H1 (cell line): ENCODE measurements around the gene ZAP70. TPM values are rescaled to one million over a fixed set of nuclear protein-coding genes. Genes with fewer than 3 reads are reported as not detected.

Source experiments
- CTCF ChIA-PET: fragments of 300-600 bp; sonication (Branson Sonifier 250); formaldehyde crosslinking; loops from one replicate; lab custom pipeline; 2021; ENCODE audit not compliant: partially characterized antibody; lab: Charles Lee
- POLR2A ChIA-PET: fragments of 300-600 bp; sonication (Branson Sonifier 250); formaldehyde crosslinking; loops from one replicate; lab custom pipeline; 2021; ENCODE audit warnings: inconsistent platforms; ENCODE audit not compliant: partially characterized antibody; lab: Charles Lee
- DNase-seq, 2 experiments: peaks; one replicate each; pipeline versions ENCODE4 v3.0.0 to v3.0.0-alpha.2; 2010 to 2022; ENCODE audit warnings: low spot score in 2 of 2, low read depth in 1 of 2, mixed read lengths in 1 of 2
- FAIRE-seq: peaks from 2 replicates; lab custom pipeline; 2011; peaks lifted over from hg19 to GRCh38; lab: Jason Lieb, UNC
- H2AFZ ChIP-seq: 2 replicates; pipeline ENCODE4 v1.8.1; 2012; ENCODE audit warnings: low read length, inconsistent platforms
- H2AK5ac ChIP-seq: 2 replicates; pipeline ENCODE4 v1.6.1; 2013; ENCODE audit warnings: low read depth, low read length
- H2BK120ac ChIP-seq: replicated peaks from 2 replicates; pipeline ENCODE3; 2013; ENCODE audit warnings: low read depth, low read length, inconsistent platforms
- H2BK12ac ChIP-seq: 2 replicates; pipeline ENCODE4 v1.6.1; 2013; ENCODE audit warnings: low read depth, low read length
- H2BK15ac ChIP-seq: 2 replicates; pipeline ENCODE4 v1.6.1; 2013; ENCODE audit warnings: low read length
- H2BK20ac ChIP-seq: 2 replicates; pipeline ENCODE4 v1.6.1; 2013; ENCODE audit warnings: low read length
- H2BK5ac ChIP-seq: 2 replicates; pipeline ENCODE4 v1.6.1; 2013; ENCODE audit warnings: low read depth, low read length
- H3K14ac ChIP-seq: 2 replicates; pipeline ENCODE4 v1.6.1; 2013; ENCODE audit warnings: inconsistent platforms; ENCODE audit not compliant: insufficient read length
- H3K18ac ChIP-seq: 2 replicates; pipeline ENCODE4 v1.6.1; 2013; ENCODE audit warnings: low read length; ENCODE audit errors: extremely low read depth
- H3K23ac ChIP-seq: 2 replicates; pipeline ENCODE4 v1.6.1; 2013; ENCODE audit warnings: inconsistent platforms; ENCODE audit not compliant: insufficient read length
- H3K23me2 ChIP-seq: 2 replicates; pipeline ENCODE4 v1.6.1; 2013; ENCODE audit warnings: low read depth, low read length
- H3K27ac ChIP-seq: 2 replicates; pipeline ENCODE4 v1.6.1; 2011; ENCODE audit warnings: low read depth, low read length, inconsistent platforms
- H3K27me3 ChIP-seq, 4 experiments: replicated peaks in 1 of 4; 1 replicate in 1 of 4; 2 replicates in 3 of 4; pipeline versions ENCODE4 v1.6.1 to v1.8.1; 2011 to 2013; ENCODE audit warnings: low read length in 3 of 4, mild to moderate bottlenecking in 3 of 4, inconsistent platforms in 2 of 4, mixed read lengths in 2 of 4, moderate library complexity in 1 of 4; ENCODE audit not compliant: control insufficient read depth in 3 of 4, insufficient read depth in 3 of 4; ENCODE audit errors: extremely low read depth in 1 of 4
- H3K36me3 ChIP-seq, 4 experiments: 2 replicates each; pipeline versions ENCODE4 v1.6.1 to v1.8.1; 2011 to 2013; ENCODE audit warnings: mild to moderate bottlenecking in 4 of 4, low read length in 3 of 4, moderate library complexity in 2 of 4, control low read depth in 1 of 4, inconsistent platforms in 1 of 4; ENCODE audit not compliant: insufficient read depth in 4 of 4, control insufficient read depth in 2 of 4
- H3K4ac ChIP-seq: replicated peaks from 2 replicates; pipeline ENCODE3; 2013; ENCODE audit warnings: low read length, low read depth, mixed read lengths, inconsistent platforms; ENCODE audit not compliant: insufficient read length
- H3K4me1 ChIP-seq, 4 experiments: replicated peaks in 1 of 4; 1 replicate in 1 of 4; 2 replicates in 3 of 4; pipeline versions ENCODE4 v1.6.1 to v1.8.1; 2011 to 2013; ENCODE audit warnings: low read length in 3 of 4, inconsistent platforms in 2 of 4, mixed read lengths in 1 of 4; ENCODE audit not compliant: insufficient read depth in 4 of 4, control insufficient read depth in 3 of 4
- H3K4me2 ChIP-seq, 2 experiments: 2 replicates each; pipeline versions ENCODE4 v1.6.1 to v1.8.1; 2011 to 2013; ENCODE audit warnings: low read depth in 2 of 2, low read length in 2 of 2, control low read depth in 1 of 2, inconsistent platforms in 1 of 2, mild to moderate bottlenecking in 1 of 2; ENCODE audit not compliant: insufficient read depth in 1 of 2
- H3K4me3 ChIP-seq, 4 experiments: fragments of 200-600, 300-600 bp in 1 of 4; sonication (generic), shearing (Covaris generic), sonication (Bioruptor Twin) in 1 of 4; 2 replicates each; pipeline versions ENCODE4 v1.5.1 to v1.8.1; 2011 to 2016; ENCODE audit warnings: low read length in 4 of 4, low read depth in 3 of 4, control low read depth in 2 of 4, inconsistent platforms in 2 of 4, mild to moderate bottlenecking in 2 of 4, mixed read lengths in 1 of 4, moderate library complexity in 1 of 4; ENCODE audit not compliant: insufficient read depth in 2 of 4; ENCODE audit errors: extremely low read depth in 1 of 4
- H3K56ac ChIP-seq: replicated peaks from 2 replicates; pipeline ENCODE3; 2013; ENCODE audit warnings: low read depth, mild to moderate bottlenecking, mixed read lengths, low read length, inconsistent platforms; ENCODE audit not compliant: insufficient read length
- H3K79me1 ChIP-seq: 2 replicates; pipeline ENCODE4 v1.6.1; 2013; ENCODE audit warnings: low read depth, low read length, control low read depth
- H3K79me2 ChIP-seq, 2 experiments: 2 replicates each; pipeline versions ENCODE4 v1.6.1 to v1.8.1; 2012 to 2013; ENCODE audit warnings: low read length in 2 of 2, mild to moderate bottlenecking in 2 of 2, inconsistent platforms in 1 of 2; ENCODE audit not compliant: insufficient read depth in 2 of 2, control insufficient read depth in 1 of 2
- H3K9ac ChIP-seq, 4 experiments: replicated peaks in 1 of 4; 1 replicate in 1 of 4; 2 replicates in 3 of 4; pipeline versions ENCODE4 v1.6.1 to v1.8.1; 2011 to 2013; ENCODE audit warnings: low read depth in 3 of 4, low read length in 3 of 4, control low read depth in 2 of 4, mild to moderate bottlenecking in 2 of 4, moderate library complexity in 2 of 4, inconsistent platforms in 1 of 4; ENCODE audit errors: extremely low read depth in 1 of 4
- H3K9me3 ChIP-seq, 2 experiments: 2 replicates each; pipeline versions ENCODE4 v1.6.1 to v1.8.1; 2012 to 2013; ENCODE audit warnings: mild to moderate bottlenecking in 2 of 2, moderate library complexity in 2 of 2, control low read depth in 1 of 2, inconsistent platforms in 1 of 2, low read depth in 1 of 2, low read length in 1 of 2, mixed read lengths in 1 of 2; ENCODE audit not compliant: insufficient read depth in 2 of 2
- H4K20me1 ChIP-seq, 2 experiments: replicated peaks in 1 of 2; 2 replicates each; pipeline versions ENCODE3 to v1.8.1; 2011 to 2013; ENCODE audit warnings: inconsistent platforms in 2 of 2, low read length in 2 of 2, mild to moderate bottlenecking in 1 of 2; ENCODE audit not compliant: insufficient read depth in 2 of 2, control insufficient read depth in 1 of 2
- H4K5ac ChIP-seq: 2 replicates; pipeline ENCODE4 v1.6.1; 2013; ENCODE audit warnings: low read length, low read depth, mixed read lengths, inconsistent platforms; ENCODE audit not compliant: insufficient read length
- H4K8ac ChIP-seq: 2 replicates; pipeline ENCODE4 v1.8.0; 2013; ENCODE audit warnings: mild to moderate bottlenecking, moderate library complexity, low read length, inconsistent platforms; ENCODE audit not compliant: insufficient read depth; ENCODE audit errors: extremely low read depth
- H4K91ac ChIP-seq: replicated peaks from 2 replicates; pipeline ENCODE3; 2013; ENCODE audit warnings: low read length, mixed read lengths, inconsistent platforms; ENCODE audit not compliant: insufficient read length
- CEBPB ChIP-seq: IDR thresholded peaks from 2 replicates; pipeline ENCODE4 v1.6.1; 2012; ENCODE audit warnings: low read depth, low read length
- POU5F1 ChIP-seq: IDR thresholded peaks from 2 replicates; pipeline ENCODE4 v1.6.1; 2011; ENCODE audit warnings: low read depth, mild to moderate bottlenecking, low read length, moderate library complexity
- RAD21 ChIP-seq, 2 experiments: IDR thresholded peaks in 1 of 2; conservative IDR thresholded peaks in 1 of 2; 2 replicates each; pipeline ENCODE4 v1.6.1; 2011; ENCODE audit warnings: low read depth in 2 of 2, low read length in 2 of 2, improper control_type of control experiment in 1 of 2, inconsistent platforms in 1 of 2, mild to moderate bottlenecking in 1 of 2, moderate library complexity in 1 of 2
- WGBS, 2 experiments: shearing (Covaris generic) in 1 of 2; methylation state at CpG; one replicate each; pipeline versions ENCODE4 v1.1.6 to v1.1.7; 2013 to 2015; ENCODE audit warnings: low lambda C conversion rate in 2 of 2, mixed read lengths in 2 of 2, inconsistent platforms in 1 of 2, low coverage in 1 of 2, missing lambda C conversion rate in 1 of 2; ENCODE audit not compliant: insufficient replicate concordance in 2 of 2, insufficient coverage in 1 of 2, insufficient read length in 1 of 2; ENCODE audit errors: extremely low coverage in 1 of 2, missing lambda C conversion rate in 1 of 2; 5-methylcytosine and 5-hydroxymethylcytosine counted together
- polyA plus RNA-seq, 7 experiments: library from polyadenylated mRNA; depleted of rRNA in 3 of 7; stranded (reverse) in 5 of 7; unstranded in 2 of 7; fragments of >200 nt in 5 of 7; fragments of 200-250 nt in 2 of 7; gene quantifications; 1 replicate in 5 of 7; 2 replicates in 1 of 7; 4 replicates in 1 of 7; pipeline versions ENCODE4 v1.2.1 to v1.2.3, GENCODE V29; 2011 to 2013; ENCODE audit warnings: missing spikeins in 2 of 7, mixed read lengths in 2 of 7
- total RNA-seq: library from RNA; stranded (reverse); fragmentation: NEBNext Ultra II Directional; extraction: Animal tissue kit (Norgen Biotek cat#: 25700); gene quantifications from 2 replicates; pipeline ENCODE4 v1.2.1, GENCODE V29; 2021
- TF ChIP-seq, protein P1 (sequence below): IDR thresholded peaks from 2 replicates; pipeline ENCODE4 v1.6.1; 2012; ENCODE audit warnings: inconsistent platforms

The ZAP70 gene
- total and polyA plus RNA-seq, 2 of the 8 experiments (the other 6 are each of a cell fraction or from before 2014, with no cell fraction given): 0.15 TPM; not detected in 1

- Histone ChIP-seq H3K9me3 (no peaks in the 10 kb centered on the region), H3K9ac (no peak overlapping the region), H4K5ac (no peak overlapping the region), H2AK5ac (no peak overlapping the region), H3K56ac (no peak overlapping the region), H2BK15ac (0 out of 2 replicates have a peak overlapping the region, but pooled peaks have one; percentile 16), H3K14ac (no peak overlapping the region), H3K23me2 (no peaks in the 10 kb centered on the region), H3K23ac (no peak overlapping the region), H2BK20ac (0 out of 2 replicates have a peak overlapping the region, but pooled peaks have one; percentile 48), H4K91ac (no peak overlapping the region), H4K8ac (no peak overlapping the region), H3K4me3 (peak overlapping the region in 2 of 4 experiments; percentile 0 to 3; a peak in 1 of 8 replicates), H2AFZ (no peak overlapping the region), H2BK120ac (no peak overlapping the region), H2BK12ac (peak overlapping the region; percentile 60; the same call in 1 of the 2 replicates), H3K4ac (no peak overlapping the region), H3K79me2 (no peaks in the 10 kb centered on the region), H3K27ac (no peak overlapping the region), H3K79me1 (no peaks in the 10 kb centered on the region), H3K18ac (peak overlapping the region; percentile 78), H3K36me3 (no peaks in the 10 kb centered on the region), H3K4me2 (peak overlapping the region; percentile 29 to 31; a peak in 3 of 4 replicates), H3K27me3 (no peaks in the 10 kb centered on the region), H4K20me1 (no peaks in the 10 kb centered on the region), H3K4me1 (peaks cover 2 to 13% (median 3%) of the 10 kb centered on the region in 4 experiments; a peak in 5 of 7 replicates), H2BK5ac (no peak overlapping the region; the same call in 1 of the 2 replicates)
- DNase-seq (no peak), FAIRE-seq (no peak)
- TF ChIP-seq CEBPB: no peak
- no peak for TF ChIP-seq RAD21 (IDR thresholded peaks at IDR 0.05 in 1 of 2, conservative IDR thresholded peaks at IDR 0.05 in 1 of 2; ENCODE audit: low read depth in 2 of 2, low read length in 2 of 2)
- TF ChIP-seq POU5F1: 0 out of 2 replicates have a peak, but pooled peaks have one; percentile 22
- TF ChIP-seq, protein P1, sequence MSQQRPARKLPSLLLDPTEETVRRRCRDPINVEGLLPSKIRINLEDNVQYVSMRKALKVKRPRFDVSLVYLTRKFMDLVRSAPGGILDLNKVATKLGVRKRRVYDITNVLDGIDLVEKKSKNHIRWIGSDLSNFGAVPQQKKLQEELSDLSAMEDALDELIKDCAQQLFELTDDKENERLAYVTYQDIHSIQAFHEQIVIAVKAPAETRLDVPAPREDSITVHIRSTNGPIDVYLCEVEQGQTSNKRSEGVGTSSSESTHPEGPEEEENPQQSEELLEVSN: no peak
- ChIA-PET POLR2A (no interaction called here), CTCF (interaction anchor here (0.8 to 1.3 kb wide), 5 partner anchors 11 to 30 kb away, joined by 3 to 7 read pairs (median 3); no protein-coding TSS in a partner anchor)
- WGBS, 2 experiments: 46% methylated on average over 2 of the region's 2 CpGs; no CpG with 5 or more reads in 1 of the 2 experiments
These were observed 7.4 kb downstream of the ZAP70 start for GRCh38 chr2:97720746-97721145.
